Erythroblast (primary cell): ENCODE measurements around the gene SLC1A4.

Source experiments
- GATA1 ChIP-seq: IDR thresholded peaks from 2 replicates; pipeline ENCODE4 v1.6.1; 2011; ENCODE audit warnings: low read depth, mild to moderate bottlenecking, control low read depth, low read length, moderate library complexity
- POLR2A ChIP-seq: IDR thresholded peaks from 2 replicates; pipeline ENCODE4 v1.6.1; 2011; ENCODE audit warnings: mild to moderate bottlenecking, low read length

- TF ChIP-seq POLR2A (no peak), GATA1 (no peak)
Observed at GRCh38 chr2:64952511-64953482, 36.4 kb upstream of the SLC1A4 start.
